HCT116 (cell line): ENCODE measurements around the gene NLRP1. TPM values are rescaled to one million over a fixed set of nuclear protein-coding genes. Genes with fewer than 3 reads are reported as not detected.

Experiments
- ATAC-seq: fragments of 200-7000 bp; cut with Tn5 transposase; 2 replicates; pipeline ENCODE4 v1.9.1; 2020; ENCODE audit warnings: mild to moderate bottlenecking, moderate library complexity
- BruUV-seq: library from RNA; stranded (reverse); fragments of 400-500 nt; replicated peaks from 2 replicates; lab custom pipeline; 2021; lab: Mats Ljungman, UMichigan
- CTCF ChIA-PET: fragments of 300-600 bp; sonication (Branson Sonifier 250); formaldehyde crosslinking; loops from one replicate; lab custom pipeline; 2021; ENCODE audit warnings: antibody characterized with exemption; lab: Charles Lee
- POLR2A ChIA-PET: fragments of 300-600, 350-600 bp; sonication (Branson Sonifier 250); formaldehyde crosslinking; loops from one replicate; lab custom pipeline; 2021; ENCODE audit warnings: antibody characterized with exemption; lab: Charles Lee
- RAD21 ChIA-PET, 2 experiments: fragments of 300-600 bp; sonication (Branson Sonifier 250); formaldehyde crosslinking; loops; one replicate each; lab custom pipeline; 2023; ENCODE audit warnings: low total read pairs in 2 of 2; ENCODE audit not compliant: uncharacterized antibody in 2 of 2, unreplicated experiment in 2 of 2, low non-redundant PET in 1 of 2; lab: Charles Lee
- DNase-seq: peaks from one replicate; pipeline ENCODE4 v3.0.0-alpha.2; 2010; ENCODE audit warnings: low read depth, low spot score
- H2AFZ ChIP-seq: fragments of 200-600 bp; shearing (Covaris generic), sonication (generic); 2 replicates; pipeline ENCODE4 v1.6.1; 2017; ENCODE audit warnings: low read depth, mixed run types, mixed read lengths, antibody characterized with exemption, low read length; ENCODE audit not compliant: poor library complexity, severe bottlenecking
- H3K27ac ChIP-seq: 2 replicates; pipeline ENCODE4 v1.5.1; 2012; ENCODE audit warnings: low read depth, low read length
- H3K27me3 ChIP-seq: fragments of 200-600 bp; sonication (generic); 2 replicates; pipeline ENCODE4 v1.6.1; 2016; ENCODE audit warnings: mixed run types, low read length, mixed read lengths; ENCODE audit not compliant: insufficient read depth
- H3K36me3 ChIP-seq, 2 experiments: fragments of 200-500 bp in 1 of 2; fragments of 200-600 bp in 1 of 2; sonication (Bioruptor generic) in 1 of 2; sonication (generic) in 1 of 2; 2 replicates each; pipeline versions ENCODE4 v1.5.1 to v1.6.1; 2014 to 2016; ENCODE audit warnings: low read length in 2 of 2, inconsistent platforms in 1 of 2, mixed read lengths in 1 of 2, mixed run types in 1 of 2; ENCODE audit not compliant: insufficient read depth in 2 of 2, control insufficient read depth in 1 of 2
- H3K4me1 ChIP-seq, 2 experiments: fragments of 200-600 bp in 1 of 2; sonication (generic) in 1 of 2; 2 replicates each; pipeline versions ENCODE4 v1.5.1 to v1.6.1; 2012 to 2017; ENCODE audit warnings: low read length in 2 of 2, inconsistent platforms in 1 of 2, mild to moderate bottlenecking in 1 of 2, mixed read lengths in 1 of 2, mixed run types in 1 of 2, moderate library complexity in 1 of 2; ENCODE audit not compliant: insufficient read depth in 2 of 2, control insufficient read depth in 1 of 2
- H3K4me2 ChIP-seq: fragments of 200-600 bp; sonication (generic); 2 replicates; pipeline ENCODE4 v1.6.1; 2017; ENCODE audit warnings: mixed run types, low read length, mixed read lengths
- H3K4me3 ChIP-seq, 2 experiments: fragments of 200-600 bp in 1 of 2; sonication (generic) in 1 of 2; replicated peaks in 1 of 2; 2 replicates each; pipeline ENCODE4 v1.5.1; 2011 to 2016; ENCODE audit warnings: low read length in 2 of 2, control low read depth in 1 of 2, low read depth in 1 of 2, mild to moderate bottlenecking in 1 of 2, mixed read lengths in 1 of 2, mixed run types in 1 of 2
- H3K79me2 ChIP-seq: fragments of 200-600 bp; sonication (generic); 2 replicates; pipeline ENCODE4 v1.6.1; 2017; ENCODE audit warnings: mild to moderate bottlenecking, mixed run types, low read length, moderate library complexity, mixed read lengths; ENCODE audit not compliant: insufficient read depth
- H3K9ac ChIP-seq: fragments of 200-600 bp; sonication (generic); 2 replicates; pipeline ENCODE4 v1.6.1; 2016; ENCODE audit warnings: low read length, mixed read lengths
- H3K9me2 ChIP-seq: fragments of 200-600 bp; sonication (generic), shearing (Covaris generic); 2 replicates; pipeline ENCODE4 v1.6.1; 2017; ENCODE audit warnings: mixed run types, mild to moderate bottlenecking, moderate library complexity; ENCODE audit not compliant: insufficient read depth
- H3K9me3 ChIP-seq, 2 experiments: fragments of 200-500 bp in 1 of 2; fragments of 200-600 bp in 1 of 2; sonication (Bioruptor generic) in 1 of 2; sonication (generic) in 1 of 2; 2 replicates each; pipeline ENCODE4 v1.6.1; 2014 to 2017; ENCODE audit warnings: low read length in 2 of 2, mixed read lengths in 2 of 2, inconsistent platforms in 1 of 2, low read depth in 1 of 2, mild to moderate bottlenecking in 1 of 2, mixed run types in 1 of 2, moderate library complexity in 1 of 2; ENCODE audit not compliant: control insufficient read depth in 1 of 2, insufficient read depth in 1 of 2
- H4K20me1 ChIP-seq: fragments of 200-600 bp; sonication (generic), shearing (Covaris generic); 2 replicates; pipeline ENCODE4 v1.6.1; 2017; ENCODE audit warnings: mixed run types, mild to moderate bottlenecking, moderate library complexity; ENCODE audit not compliant: insufficient read depth
- CBX3 ChIP-seq: IDR thresholded peaks from 2 replicates; pipeline ENCODE4 v1.6.1; 2012; ENCODE audit warnings: low read depth
- CTCF ChIP-seq, 3 experiments: fragments of 200-600 bp in 1 of 3; sonication (generic) in 1 of 3; IDR thresholded peaks in 2 of 3; conservative IDR thresholded peaks in 1 of 3; 2 replicates each; pipeline ENCODE4 v1.5.1; 2012 to 2017; ENCODE audit warnings: low read depth in 2 of 3, low read length in 2 of 3, antibody characterized with exemption in 1 of 3, borderline replicate concordance in 1 of 3, control low read depth in 1 of 3, mild to moderate bottlenecking in 1 of 3, mixed read lengths in 1 of 3, mixed run types in 1 of 3, moderate library complexity in 1 of 3; ENCODE audit not compliant: insufficient read depth in 1 of 3
- EGR1 ChIP-seq: IDR thresholded peaks from 2 replicates; pipeline ENCODE4 v1.6.1; 2012; ENCODE audit warnings: low read depth
- EZH2 ChIP-seq: fragments of 200-600 bp; sonication (generic); IDR thresholded peaks from 2 replicates; pipeline ENCODE4 v1.6.1; 2017; ENCODE audit warnings: antibody characterized with exemption, mixed run types
- JUND ChIP-seq: IDR thresholded peaks from 2 replicates; pipeline ENCODE4 v1.6.1; 2012
- POLR2A ChIP-seq: IDR thresholded peaks from 2 replicates; pipeline ENCODE4 v1.7.0; 2011; ENCODE audit warnings: borderline replicate concordance; ENCODE audit not compliant: insufficient read depth, insufficient read length; ENCODE audit errors: extremely low read depth
- POLR2AphosphoS5 ChIP-seq: IDR thresholded peaks from 2 replicates; pipeline ENCODE4 v1.6.1; 2011; ENCODE audit warnings: mild to moderate bottlenecking, low read depth, low read length, moderate library complexity
- SIN3A ChIP-seq: IDR thresholded peaks from 2 replicates; pipeline ENCODE4 v1.6.1; 2012; ENCODE audit warnings: low read depth
- ZBTB33 ChIP-seq: IDR thresholded peaks from 2 replicates; pipeline ENCODE4 v1.6.1; 2011; ENCODE audit warnings: mild to moderate bottlenecking, low read length, moderate library complexity; ENCODE audit not compliant: insufficient replicate concordance; ENCODE audit errors: extremely low read depth
- intact Hi-C: fragments of 100-400 bp; cut with micrococcal nuclease; formaldehyde crosslinking; loops from 2 replicates; pipeline ENCODE4 v1.10.0; 2022
- total RNA-seq: library from RNA; stranded (reverse); gene quantifications from one replicate; pipeline ENCODE4 v1.2.1, GENCODE V29; 2021; ENCODE audit not compliant: unreplicated experiment

NLRP1 gene
- total RNA-seq, 1 experiment from 2014 or later, result 7.2 TPM

GRCh38 chr17:5513628-5514027 lies 70.7 kb downstream of the NLRP1 start:
- no peaks in the 10 kb centered on the region for H3K36me3 ChIP-seq
- H4K20me1 ChIP-seq, result no peaks in the 10 kb centered on the region
- peaks cover 13 to 19% of the 10 kb centered on the region in 2 experiments; a peak in 3 of 4 replicates for H3K4me1 ChIP-seq
- H3K4me3 ChIP-seq, result no peak overlapping the region
- no peak overlapping the region for H3K27ac ChIP-seq
- RAD21 ChIA-PET, result no interaction called here
- POLR2A ChIA-PET, result no interaction called here
- ATAC-seq (no peak), DNase-seq (no peak)
- no peak overlapping the region for H3K9ac ChIP-seq
- intact Hi-C loops, result no loop called here
- H3K79me2 ChIP-seq, result no peaks in the 10 kb centered on the region
- CTCF ChIA-PET, result no interaction called here
- no peak overlapping the region for H3K4me2 ChIP-seq
- no peak overlapping the region for H2AFZ ChIP-seq
- TF ChIP-seq SIN3A (no peak), EZH2 (no peak), POLR2AphosphoS5 (no peak), POLR2A (no peak), CTCF (IDR thresholded peaks at IDR 0.05 in 2 of 3, conservative IDR thresholded peaks at IDR 0.05 in 1 of 3; ENCODE audit: borderline replicate concordance in 1 of 3, insufficient read depth in 1 of 3, low read depth in 2 of 3, low read length in 2 of 3) (no peak), CBX3 (no peak), EGR1 (no peak), ZBTB33 (no peak), JUND (no peak)
- no peaks in the 10 kb centered on the region for H3K9me2 ChIP-seq
- no peaks in the 10 kb centered on the region for H3K9me3 ChIP-seq
- BruUV-seq, result no TSS peak
- H3K27me3 ChIP-seq, result no peaks in the 10 kb centered on the region
